Cardiac muscle cell (in vitro differentiated cells and primary cell): ENCODE results near the gene HOXB7. TPM values are rescaled to one million over a fixed set of nuclear protein-coding genes. Genes with fewer than 3 reads are reported as not detected.

Experiments used
- DNase-seq, 2 donors: peaks; one replicate each; pipeline versions ENCODE4 v3.0.0 to v3.0.0-alpha.2; 2010 to 2017; ENCODE audit warnings: low read depth in 1 of 2, low spot score in 1 of 2
- H3K27ac ChIP-seq: fragments of 200-600 bp; sonication (generic); 2 replicates; pipeline ENCODE4 v1.5.1; 2016
- H3K27me3 ChIP-seq: fragments of 200-600 bp; sonication (generic); 2 replicates; pipeline ENCODE4 v1.6.0; 2016; ENCODE audit warnings: control low read depth
- H3K36me3 ChIP-seq: fragments of 200-600 bp; sonication (generic); 2 replicates; pipeline ENCODE4 v1.5.1; 2016; ENCODE audit warnings: control low read depth
- H3K4me1 ChIP-seq: fragments of 200-600 bp; sonication (generic); 2 replicates; pipeline ENCODE4 v1.8.1; 2017; ENCODE audit warnings: low read depth, mild to moderate bottlenecking, mixed run types
- H3K4me3 ChIP-seq: fragments of 200-600 bp; sonication (generic); 2 replicates; pipeline ENCODE4 v1.5.1; 2016; ENCODE audit warnings: mild to moderate bottlenecking
- H3K9me3 ChIP-seq: fragments of 200-600 bp; sonication (generic); 2 replicates; pipeline ENCODE4 v1.5.1; 2017; ENCODE audit warnings: low read depth, mild to moderate bottlenecking, control low read depth
- CTCF ChIP-seq: IDR thresholded peaks from 2 replicates; pipeline ENCODE4 v1.5.1; 2012; ENCODE audit warnings: low read depth, mild to moderate bottlenecking, low read length
- polyA plus RNA-seq: library from polyadenylated mRNA; unstranded; fragments of >200 nt; fragmentation: Nextera tagmentation; extraction: Ambion mirVana; gene quantifications from 2 replicates; pipeline ENCODE4 v1.2.1, GENCODE V29; 2016
- total RNA-seq: library from RNA; depleted of rRNA; stranded (reverse); fragments of >200 nt; gene quantifications from 2 replicates; pipeline ENCODE4 v1.2.3, GENCODE V29; 2016

HOXB7 gene
- total and polyA plus RNA-seq, 2 experiments from 2014 or later, result not detected

- no peaks in the 10 kb centered on the region for H3K36me3 ChIP-seq
- H3K27me3 ChIP-seq, result peaks cover 100% of the 10 kb centered on the region
- no peak overlapping the region for H3K4me3 ChIP-seq
- TF ChIP-seq CTCF, result no peak
- no peaks in the 10 kb centered on the region for H3K9me3 ChIP-seq
- no peak for DNase-seq
- H3K4me1 ChIP-seq, result peaks cover 3% of the 10 kb centered on the region
- no peak overlapping the region for H3K27ac ChIP-seq
Observed at GRCh38 chr17:48590607-48591161, 20.1 kb downstream of the HOXB7 start.

GRCh38 chr17:48589831-48590606, 20.8 kb downstream of the HOXB7 start, which contains the start of gene HOXB3:
HOXB3 (minus strand) TSS chr17:48590241; CDS start chr17:48552474, 37,767 bp downstream.
- Histone ChIP-seq H3K4me1 (peaks cover 6% of the 10 kb centered on the region), H3K4me3 (no peak within 1 kb of the TSS), H3K27me3 (peaks cover 100% of the 10 kb centered on the region), H3K9me3 (no peaks in the 10 kb centered on the region), H3K27ac (no peak within 1 kb of the TSS), H3K36me3 (no peaks in the 10 kb centered on the region)
- DNase-seq, result no peak
- TF ChIP-seq CTCF, result no peak

- Histone ChIP-seq H3K27ac (no peak overlapping the region), H3K4me3 (no peak overlapping the region), H3K27me3 (peaks cover 100% of the 10 kb centered on the region), H3K4me1 (peaks cover 6% of the 10 kb centered on the region), H3K36me3 (no peaks in the 10 kb centered on the region), H3K9me3 (no peaks in the 10 kb centered on the region)
- TF ChIP-seq CTCF, result no peak
- no peak for DNase-seq
Observed at GRCh38 chr17:48589060-48589830, 21.6 kb downstream of the HOXB7 start.

GRCh38 chr17:48588528-48588927, 22.3 kb downstream of the HOXB7 start:
- no peaks in the 10 kb centered on the region for H3K36me3 ChIP-seq
- H3K9me3 ChIP-seq, result no peaks in the 10 kb centered on the region
- no peak for TF ChIP-seq CTCF
- peaks cover 100% of the 10 kb centered on the region for H3K27me3 ChIP-seq
- H3K4me1 ChIP-seq, result peaks cover 6% of the 10 kb centered on the region
- H3K27ac ChIP-seq, result no peak overlapping the region
- H3K4me3 ChIP-seq, result no peak overlapping the region
- DNase-seq, result no peak

GRCh38 chr17:48588074-48588415, 22.8 kb downstream of the HOXB7 start:
- no peak for TF ChIP-seq CTCF
- no peak for DNase-seq
- H3K4me1 ChIP-seq, result peaks cover 6% of the 10 kb centered on the region
- peaks cover 100% of the 10 kb centered on the region for H3K27me3 ChIP-seq
- no peak overlapping the region for H3K27ac ChIP-seq
- H3K9me3 ChIP-seq, result no peaks in the 10 kb centered on the region
- no peaks in the 10 kb centered on the region for H3K36me3 ChIP-seq
- H3K4me3 ChIP-seq, result no peak overlapping the region
